ENCODE results near the gene PLTP.
A peak's percentile ranks its signal among the peaks of the same experiment; 100 is the strongest.

DNA sequence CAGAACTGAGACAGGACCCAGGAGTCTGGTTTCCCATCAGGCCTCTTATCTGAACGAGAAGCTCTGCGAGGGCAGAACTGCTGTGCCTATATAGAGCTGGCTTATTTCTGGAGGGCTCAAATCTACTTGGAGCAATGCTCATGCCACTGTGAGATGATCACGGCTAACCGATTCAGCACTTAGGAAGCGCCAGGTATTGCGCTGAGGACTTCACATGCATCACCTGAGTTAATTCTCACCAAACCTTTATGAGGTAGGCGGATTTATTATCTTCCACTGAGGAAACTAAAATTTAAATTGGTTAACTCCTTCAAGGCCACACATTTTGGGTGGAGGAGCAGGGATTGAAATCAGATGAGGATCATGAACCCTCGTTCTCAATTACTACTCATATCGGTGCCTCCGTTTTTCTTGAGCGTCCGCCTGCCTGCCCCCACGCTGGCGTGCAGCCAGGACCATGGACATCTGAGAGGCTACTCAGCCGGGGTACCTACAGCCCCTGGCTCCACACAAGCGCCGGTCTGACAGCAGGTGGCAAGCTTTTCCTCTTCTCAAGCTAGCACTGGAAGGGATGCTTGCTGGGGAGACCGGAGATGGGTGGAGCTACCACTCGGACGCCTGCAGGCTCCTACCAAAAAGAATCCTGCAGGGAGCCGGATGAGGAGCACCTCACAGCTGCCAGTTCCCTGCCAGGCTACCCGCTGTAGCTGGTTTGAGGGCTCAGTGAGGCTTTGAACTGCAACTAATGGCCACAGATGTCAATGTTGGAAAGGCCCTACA lies 21.5 kb upstream of the PLTP start:
- TF ChIP-seq, protein P1, sequence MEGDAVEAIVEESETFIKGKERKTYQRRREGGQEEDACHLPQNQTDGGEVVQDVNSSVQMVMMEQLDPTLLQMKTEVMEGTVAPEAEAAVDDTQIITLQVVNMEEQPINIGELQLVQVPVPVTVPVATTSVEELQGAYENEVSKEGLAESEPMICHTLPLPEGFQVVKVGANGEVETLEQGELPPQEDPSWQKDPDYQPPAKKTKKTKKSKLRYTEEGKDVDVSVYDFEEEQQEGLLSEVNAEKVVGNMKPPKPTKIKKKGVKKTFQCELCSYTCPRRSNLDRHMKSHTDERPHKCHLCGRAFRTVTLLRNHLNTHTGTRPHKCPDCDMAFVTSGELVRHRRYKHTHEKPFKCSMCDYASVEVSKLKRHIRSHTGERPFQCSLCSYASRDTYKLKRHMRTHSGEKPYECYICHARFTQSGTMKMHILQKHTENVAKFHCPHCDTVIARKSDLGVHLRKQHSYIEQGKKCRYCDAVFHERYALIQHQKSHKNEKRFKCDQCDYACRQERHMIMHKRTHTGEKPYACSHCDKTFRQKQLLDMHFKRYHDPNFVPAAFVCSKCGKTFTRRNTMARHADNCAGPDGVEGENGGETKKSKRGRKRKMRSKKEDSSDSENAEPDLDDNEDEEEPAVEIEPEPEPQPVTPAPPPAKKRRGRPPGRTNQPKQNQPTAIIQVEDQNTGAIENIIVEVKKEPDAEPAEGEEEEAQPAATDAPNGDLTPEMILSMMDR (IDR thresholded peaks at IDR 0.05; ENCODE audit: poor library complexity, severe bottlenecking): peak; percentile 67
- no peak for TF ChIP-seq EZH2 (IDR thresholded peaks at IDR 0.05; ENCODE audit: borderline replicate concordance, insufficient read depth, low read length, poor library complexity, severe bottlenecking)
- TF ChIP-seq SMC3 (conservative IDR thresholded peaks at IDR 0.05; ENCODE audit: poor library complexity): peak; percentile 49

Measured in neural cell (in vitro differentiated cells).